Hematopoietic multipotent progenitor cell treated with erythropoietin and hydrocortisone succinate and interleukin-3 and kit ligand, for 6 days (in vitro differentiated cells): ENCODE results near the gene STK24.
A peak's percentile ranks its signal among the peaks of the same experiment; 100 is the strongest.

Experiments used
- DNase-seq: peaks from one replicate; pipeline ENCODE4 v3.0.0-alpha.2; 2015

STK24 gene

GRCh38 chr13:98508280-98508679 is 68.6 kb downstream of the STK24 start:
- no peak for DNase-seq

GRCh38 chr13:98507282-98507797 is 69.6 kb downstream of the STK24 start:
- DNase-seq = peak; percentile 76

GRCh38 chr13:98506728-98507230 is 70.1 kb downstream of the STK24 start:
- no peak for DNase-seq

- DNase-seq = no peak
These were observed 70.6 kb downstream of the STK24 start for GRCh38 chr13:98506322-98506721.

GRCh38 chr13:98505217-98505616 is 71.7 kb downstream of the STK24 start:
- DNase-seq = peak; percentile 49

- DNase-seq = peak; percentile 46
These were observed 72.4 kb downstream of the STK24 start for GRCh38 chr13:98504371-98504963.

- DNase-seq = no peak
These were observed 72.9 kb downstream of the STK24 start for GRCh38 chr13:98504029-98504351.

- no peak for DNase-seq
These were observed 73.5 kb downstream of the STK24 start for GRCh38 chr13:98503175-98504028.

GRCh38 chr13:98500963-98501421 is 75.9 kb downstream of the STK24 start:
- no peak for DNase-seq

- DNase-seq = no peak
These were observed 79.9 kb downstream of the STK24 start for GRCh38 chr13:98496966-98497365.

- no peak for DNase-seq
These were observed 80.5 kb downstream of the STK24 start for GRCh38 chr13:98496479-98496791.

- no peak for DNase-seq
These were observed 81.1 kb downstream of the STK24 start for GRCh38 chr13:98495627-98496478.

- DNase-seq = no peak
These were observed 82.1 kb downstream of the STK24 start for GRCh38 chr13:98494769-98495168.

GRCh38 chr13:98493042-98493712 is 83.7 kb downstream of the STK24 start:
- no peak for DNase-seq

- DNase-seq = no peak
These were observed 84.4 kb downstream of the STK24 start for GRCh38 chr13:98492335-98493041.

GRCh38 chr13:98490866-98491265 is 86.0 kb downstream of the STK24 start:
- no peak for DNase-seq

GRCh38 chr13:98490195-98490836 is 86.6 kb downstream of the STK24 start:
- DNase-seq = peak; percentile 49

- DNase-seq = no peak
These were observed 87.3 kb downstream of the STK24 start for GRCh38 chr13:98489446-98490194.

- DNase-seq = no peak
These were observed 88.2 kb downstream of the STK24 start for GRCh38 chr13:98488736-98489135.

GRCh38 chr13:98487522-98487921 is 89.4 kb downstream of the STK24 start:
- DNase-seq = no peak

- no peak for DNase-seq
These were observed 89.9 kb downstream of the STK24 start for GRCh38 chr13:98487016-98487415.
